K562 (cell line): ENCODE results near the gene GYS1. TPM values are rescaled to one million over a fixed set of nuclear protein-coding genes. Genes with fewer than 3 reads are reported as not detected.
A peak's percentile ranks its signal among the peaks of the same experiment; 100 is the strongest.

Experiments
- ARHGAP35 ChIP-seq: fragments of 450-650 bp; IDR thresholded peaks from 2 replicates; pipeline ENCODE4 v1.6.1; 2018; ENCODE audit not compliant: partially characterized antibody
- CEBPB ChIP-seq: fragments of 450-650 bp; IDR thresholded peaks from 2 replicates; pipeline ENCODE4 v1.6.1; 2016; ENCODE audit warnings: missing genetic modification characterization, missing compliant biosample characterization
- CLOCK ChIP-seq: fragments of 250-450 bp; sonication (Bioruptor Pico); IDR thresholded peaks from 2 replicates; pipeline ENCODE4 v1.4.0; 2020; ENCODE audit warnings: mild to moderate bottlenecking, moderate library complexity, borderline replicate concordance
- CTCFL ChIP-seq: IDR thresholded peaks from 2 replicates; pipeline ENCODE4 v1.6.1; 2011; ENCODE audit warnings: borderline replicate concordance, low read depth, mild to moderate bottlenecking, moderate library complexity, low read length; ENCODE audit not compliant: insufficient read depth, poor library complexity, severe bottlenecking
- ELF2 ChIP-seq: fragments of 250-450 bp; sonication (Bioruptor Pico); IDR thresholded peaks from 2 replicates; pipeline ENCODE4 v1.5.0; 2021; ENCODE audit warnings: mild to moderate bottlenecking
- NELFE ChIP-seq: IDR thresholded peaks from 2 replicates; pipeline ENCODE4 v1.6.1; 2011; ENCODE audit warnings: mild to moderate bottlenecking; ENCODE audit not compliant: insufficient read depth, insufficient read length
- NFXL1 ChIP-seq: fragments of 450-650 bp; formaldehyde crosslinking; IDR thresholded peaks from 2 replicates; pipeline ENCODE4 v1.4.0; 2021; ENCODE audit warnings: mild to moderate bottlenecking
- NR1H2 ChIP-seq: sonication (generic); formaldehyde crosslinking; IDR thresholded peaks from 2 replicates; pipeline ENCODE4 v1.4.0; 2020; ENCODE audit warnings: mild to moderate bottlenecking, missing genetic modification reagents
- PCBP1 ChIP-seq: fragments of 200-400 bp; formaldehyde crosslinking; IDR thresholded peaks from 2 replicates; pipeline ENCODE4 v1.6.1; 2018; ENCODE audit warnings: mild to moderate bottlenecking, low read depth, low read length; ENCODE audit not compliant: poor library complexity, severe bottlenecking
- RBFOX2 ChIP-seq: fragments of 200-400 bp; formaldehyde crosslinking; IDR thresholded peaks from 2 replicates; pipeline ENCODE4 v1.6.1; 2017; ENCODE audit warnings: low read depth, mild to moderate bottlenecking, low read length, moderate library complexity
- SNRNP70 ChIP-seq: fragments of 200-400 bp; formaldehyde crosslinking; optimal IDR thresholded peaks from 2 replicates; pipeline ENCODE3; 2017; ENCODE audit warnings: low read depth, low read length
- TBL1XR1 ChIP-seq, 2 experiments: IDR thresholded peaks; 2 replicates each; pipeline ENCODE4 v1.6.1; 2012; ENCODE audit warnings: improper control_type of control experiment in 2 of 2, low read length in 2 of 2, mild to moderate bottlenecking in 1 of 2
- ZFPM2 ChIP-seq: fragments of 250-450 bp; sonication (Bioruptor Pico); IDR thresholded peaks from 2 replicates; pipeline ENCODE4 v1.5.1; 2022; ENCODE audit warnings: mild to moderate bottlenecking
- ZNF124 ChIP-seq: sonication (generic); formaldehyde crosslinking; IDR thresholded peaks from 2 replicates; pipeline ENCODE4 v1.8.1; 2022; ENCODE audit warnings: missing genetic modification reagents
- ZNF23 ChIP-seq: fragments of 250-450 bp; sonication (Bioruptor Pico); IDR thresholded peaks from 2 replicates; pipeline ENCODE4 v1.4.0; 2020; ENCODE audit warnings: mild to moderate bottlenecking
- ZNF583 ChIP-seq: fragments of 250-450 bp; sonication (Bioruptor Pico); IDR thresholded peaks from 2 replicates; pipeline ENCODE4 v1.4.0; 2020
- polyA plus RNA-seq, 8 experiments: library from polyadenylated mRNA; depleted of rRNA in 4 of 8; stranded (reverse) in 5 of 8; unstranded in 3 of 8; fragments of >200 nt; fragmentation: Nextera tagmentation in 2 of 8; fragmentation: Illumina TruSeq in 1 of 8; extraction: Ambion mirVana in 2 of 8; extraction: Trizol in 1 of 8; gene quantifications; 2 replicates each; pipeline versions ENCODE4 v1.2.1 to v1.2.3, GENCODE V29; 2011 to 2014; ENCODE audit warnings: inconsistent platforms in 1 of 8, missing spikeins in 1 of 8
- total RNA-seq, 7 experiments: library from RNA; depleted of rRNA in 6 of 7; stranded (reverse); fragments of >200 nt in 6 of 7; fragmentation: Illumina TruSeq in 2 of 7; extraction: Trizol in 2 of 7; gene quantifications; 2 replicates each; pipeline versions ENCODE4 v1.2.1 to v1.2.3, GENCODE V29; 2011 to 2021; ENCODE audit warnings: low replicate concordance in 1 of 7
- TF ChIP-seq, protein P1 (sequence below): sonication (generic); formaldehyde crosslinking; IDR thresholded peaks from 2 replicates; pipeline ENCODE4 v1.8.0; 2022; ENCODE audit warnings: mild to moderate bottlenecking, missing genetic modification reagents, borderline replicate concordance
- TF ChIP-seq, protein P2 (sequence below): fragments of 250-450 bp; sonication (Bioruptor Pico); IDR thresholded peaks from 2 replicates; pipeline ENCODE4 v1.6.1; 2021; ENCODE audit warnings: mild to moderate bottlenecking
- TF ChIP-seq, protein P3 (sequence below): sonication (generic); formaldehyde crosslinking; IDR thresholded peaks from 2 replicates; pipeline ENCODE4 v1.8.0; 2022; ENCODE audit warnings: missing genetic modification reagents, mild to moderate bottlenecking, moderate library complexity, borderline replicate concordance

Gene GYS1
- total and polyA plus RNA-seq, 9 of the 15 experiments (the other 6 are each of a cell fraction or from before 2014, with no cell fraction given): 1.9 to 31.1 (median 15.2) TPM

GRCh38 chr19:48967346-48968178 is 25.5 kb downstream of the GYS1 start (continued):
- TF ChIP-seq CLOCK (CRISPR knock-in tag): no peak
- TF ChIP-seq NFXL1: peak; percentile 77; the same call in 1 of the 2 replicates
- no peak for TF ChIP-seq PCBP1
- TF ChIP-seq ZNF583 (CRISPR knock-in tag): no peak
- TF ChIP-seq, protein P1, sequence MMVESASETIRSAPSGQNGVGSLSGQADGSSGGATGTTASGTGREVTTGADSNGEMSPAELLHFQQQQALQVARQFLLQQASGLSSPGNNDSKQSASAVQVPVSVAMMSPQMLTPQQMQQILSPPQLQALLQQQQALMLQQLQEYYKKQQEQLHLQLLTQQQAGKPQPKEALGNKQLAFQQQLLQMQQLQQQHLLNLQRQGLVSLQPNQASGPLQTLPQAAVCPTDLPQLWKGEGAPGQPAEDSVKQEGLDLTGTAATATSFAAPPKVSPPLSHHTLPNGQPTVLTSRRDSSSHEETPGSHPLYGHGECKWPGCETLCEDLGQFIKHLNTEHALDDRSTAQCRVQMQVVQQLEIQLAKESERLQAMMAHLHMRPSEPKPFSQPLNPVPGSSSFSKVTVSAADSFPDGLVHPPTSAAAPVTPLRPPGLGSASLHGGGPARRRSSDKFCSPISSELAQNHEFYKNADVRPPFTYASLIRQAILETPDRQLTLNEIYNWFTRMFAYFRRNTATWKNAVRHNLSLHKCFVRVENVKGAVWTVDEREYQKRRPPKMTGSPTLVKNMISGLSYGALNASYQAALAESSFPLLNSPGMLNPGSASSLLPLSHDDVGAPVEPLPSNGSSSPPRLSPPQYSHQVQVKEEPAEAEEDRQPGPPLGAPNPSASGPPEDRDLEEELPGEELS (CRISPR knock-in tag): no peak
- TF ChIP-seq, protein P2, sequence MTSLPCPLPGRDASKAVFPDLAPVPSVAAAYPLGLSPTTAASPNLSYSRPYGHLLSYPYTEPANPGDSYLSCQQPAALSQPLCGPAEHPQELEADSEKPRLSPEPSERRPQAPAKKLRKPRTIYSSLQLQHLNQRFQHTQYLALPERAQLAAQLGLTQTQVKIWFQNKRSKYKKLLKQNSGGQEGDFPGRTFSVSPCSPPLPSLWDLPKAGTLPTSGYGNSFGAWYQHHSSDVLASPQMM (CRISPR knock-in tag): peak; percentile 81; the same call in 1 of the 2 replicates
- no peak for TF ChIP-seq ARHGAP35
- no peak; the same call in 1 of the 2 replicates for TF ChIP-seq NR1H2 (CRISPR knock-in tag)
- TF ChIP-seq SNRNP70: peak; percentile 77
- TF ChIP-seq TBL1XR1 (IDR thresholded peaks at IDR 0.05; ENCODE audit: low read length in 2 of 2): 0 out of 4 replicates have a peak, but pooled peaks of 1 of the 2 experiments have one; percentile 5
- TF ChIP-seq CTCFL: no peak
- TF ChIP-seq NELFE: no peak
- TF ChIP-seq ZFPM2 (CRISPR knock-in tag): peak; percentile 94; the same call in 1 of the 2 replicates
- peak; percentile 78 for TF ChIP-seq RBFOX2
- TF ChIP-seq, protein P3, sequence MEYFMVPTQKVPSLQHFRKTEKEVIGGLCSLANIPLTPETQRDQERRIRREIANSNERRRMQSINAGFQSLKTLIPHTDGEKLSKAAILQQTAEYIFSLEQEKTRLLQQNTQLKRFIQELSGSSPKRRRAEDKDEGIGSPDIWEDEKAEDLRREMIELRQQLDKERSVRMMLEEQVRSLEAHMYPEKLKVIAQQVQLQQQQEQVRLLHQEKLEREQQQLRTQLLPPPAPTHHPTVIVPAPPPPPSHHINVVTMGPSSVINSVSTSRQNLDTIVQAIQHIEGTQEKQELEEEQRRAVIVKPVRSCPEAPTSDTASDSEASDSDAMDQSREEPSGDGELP (CRISPR knock-in tag): no peak
- TF ChIP-seq ELF2 (CRISPR knock-in tag): peak; percentile 81
- TF ChIP-seq ZNF23 (CRISPR knock-in tag): peak; percentile 48; the same call in 1 of the 2 replicates
- TF ChIP-seq ZNF124 (CRISPR knock-in tag): no peak
- peak; percentile 75 for TF ChIP-seq CEBPB (tag)
